Measurements from ENCODE around the gene EHMT1. TPM values are rescaled to one million over a fixed set of nuclear protein-coding genes. Genes with fewer than 3 reads are reported as not detected.

EHMT1 gene
- total RNA-seq, 1 donor from 2014 or later: 64.5 TPM

- Mint-ChIP-seq H3K27me3 (ENCODE audit: low read depth, unreplicated experiment) (no peaks in the 10 kb centered on the region), H3K9me3 (ENCODE audit: unreplicated experiment) (no peaks in the 10 kb centered on the region), H3K27ac (ENCODE audit: unreplicated experiment) (peak overlapping the region; percentile 41), H3K4me3 (ENCODE audit: unreplicated experiment) (peak overlapping the region; percentile 79), H3K4me1 (ENCODE audit: low read depth, unreplicated experiment) (peaks cover 6% of the 10 kb centered on the region), H3K36me3 (ENCODE audit: low read depth, unreplicated experiment) (peaks cover 14% of the 10 kb centered on the region)
- Histone ChIP-seq H3K27me3 (ENCODE audit: insufficient read depth, low read length) (no peaks in the 10 kb centered on the region), H3K36me3 (ENCODE audit: insufficient read depth, low read length) (peaks cover 14% of the 10 kb centered on the region), H3K4me1 (ENCODE audit: insufficient read depth, low read length) (peaks cover 17% of the 10 kb centered on the region), H3K4me3 (ENCODE audit: insufficient read depth, low read depth, low read length) (peak overlapping the region; percentile 87), H3K4me2 (ENCODE audit: low read length) (peak overlapping the region; percentile 90), H3K9ac (ENCODE audit: low read length) (peak overlapping the region; percentile 92), H2AFZ (ENCODE audit: low read depth, low read length) (peak overlapping the region; percentile 83), H3K9me3 (ENCODE audit: insufficient read depth, low read depth, low read length) (no peaks in the 10 kb centered on the region), H3K79me2 (ENCODE audit: insufficient read depth, low read length) (peaks cover 46% of the 10 kb centered on the region), H3K27ac (ENCODE audit: low read depth, low read length) (peak overlapping the region; percentile 56), H4K20me1 (ENCODE audit: insufficient read depth, low read length) (peaks cover 50% of the 10 kb centered on the region)
- no peak for TF ChIP-seq CTCF (IDR thresholded peaks at IDR 0.05; ENCODE audit: insufficient read depth, low read depth, low read length)
- no peak for TF ChIP-seq EZH2 (IDR thresholded peaks at IDR 0.05; ENCODE audit: insufficient read depth, low read length)
- DNase-seq (ENCODE audit: low read depth) (no peak), FAIRE-seq (no peak)
These were observed 39.6 kb upstream of the EHMT1 start for GRCh38 chr9:137579259-137579604.

- TF ChIP-seq EZH2 (IDR thresholded peaks at IDR 0.05; ENCODE audit: insufficient read depth, low read length) (no peak), CTCF (IDR thresholded peaks at IDR 0.05; ENCODE audit: insufficient read depth, low read depth, low read length) (no peak)
- H3K27ac ChIP-seq (ENCODE audit: low read depth, low read length): no peak overlapping the region
These were observed 38.4 kb upstream of the EHMT1 start for GRCh38 chr9:137580209-137580953.

GRCh38 chr9:137580954-137581322, 37.9 kb upstream of the EHMT1 start:
- no peak overlapping the region for H3K4me3 Mint-ChIP-seq (ENCODE audit: unreplicated experiment)
- no peak for TF ChIP-seq CTCF (IDR thresholded peaks at IDR 0.05; ENCODE audit: insufficient read depth, low read depth, low read length)
- TF ChIP-seq EZH2 (IDR thresholded peaks at IDR 0.05; ENCODE audit: insufficient read depth, low read length): no peak
- Histone ChIP-seq H3K9ac (ENCODE audit: low read length) (no peak overlapping the region), H3K4me1 (ENCODE audit: insufficient read depth, low read length) (peaks cover 17% of the 10 kb centered on the region), H4K20me1 (ENCODE audit: insufficient read depth, low read length) (peaks cover 50% of the 10 kb centered on the region), H2AFZ (ENCODE audit: low read depth, low read length) (no peak overlapping the region), H3K27ac (ENCODE audit: low read depth, low read length) (no peak overlapping the region), H3K4me3 (ENCODE audit: insufficient read depth, low read depth, low read length) (no peak overlapping the region), H3K27me3 (ENCODE audit: insufficient read depth, low read length) (no peaks in the 10 kb centered on the region), H3K9me3 (ENCODE audit: insufficient read depth, low read depth, low read length) (no peaks in the 10 kb centered on the region), H3K4me2 (ENCODE audit: low read length) (no peak overlapping the region), H3K79me2 (ENCODE audit: insufficient read depth, low read length) (peaks cover 45% of the 10 kb centered on the region), H3K36me3 (ENCODE audit: insufficient read depth, low read length) (peaks cover 11% of the 10 kb centered on the region)
- peaks cover 4% of the 10 kb centered on the region for H3K36me3 Mint-ChIP-seq (ENCODE audit: low read depth, unreplicated experiment)
- H3K27ac Mint-ChIP-seq (ENCODE audit: unreplicated experiment): no peak overlapping the region
- no peaks in the 10 kb centered on the region for H3K27me3 Mint-ChIP-seq (ENCODE audit: low read depth, unreplicated experiment)
- peaks cover 6% of the 10 kb centered on the region for H3K4me1 Mint-ChIP-seq (ENCODE audit: low read depth, unreplicated experiment)
- DNase-seq (ENCODE audit: low read depth): no peak
- H3K9me3 Mint-ChIP-seq (ENCODE audit: unreplicated experiment): no peaks in the 10 kb centered on the region
- no peak for FAIRE-seq

More at GRCh38 chr9:137580209-137580953, 38.4 kb upstream of the EHMT1 start:
- H2AFZ ChIP-seq (ENCODE audit: low read depth, low read length): no peak overlapping the region
- peaks cover 45% of the 10 kb centered on the region for H3K79me2 ChIP-seq (ENCODE audit: insufficient read depth, low read length)
- no peaks in the 10 kb centered on the region for H3K9me3 ChIP-seq (ENCODE audit: insufficient read depth, low read depth, low read length)
- H3K36me3 ChIP-seq (ENCODE audit: insufficient read depth, low read length): peaks cover 12% of the 10 kb centered on the region
- Mint-ChIP-seq H3K9me3 (ENCODE audit: unreplicated experiment) (no peaks in the 10 kb centered on the region), H3K4me1 (ENCODE audit: low read depth, unreplicated experiment) (peaks cover 6% of the 10 kb centered on the region), H3K4me3 (ENCODE audit: unreplicated experiment) (peak overlapping the region; percentile 20), H3K27ac (ENCODE audit: unreplicated experiment) (peak overlapping the region; percentile 58), H3K27me3 (ENCODE audit: low read depth, unreplicated experiment) (no peaks in the 10 kb centered on the region), H3K36me3 (ENCODE audit: low read depth, unreplicated experiment) (peaks cover 8% of the 10 kb centered on the region)
- H3K9ac ChIP-seq (ENCODE audit: low read length): no peak overlapping the region
- FAIRE-seq (no peak), DNase-seq (ENCODE audit: low read depth) (no peak)
- peaks cover 51% of the 10 kb centered on the region for H4K20me1 ChIP-seq (ENCODE audit: insufficient read depth, low read length)
- H3K4me3 ChIP-seq (ENCODE audit: insufficient read depth, low read depth, low read length): no peak overlapping the region
- no peaks in the 10 kb centered on the region for H3K27me3 ChIP-seq (ENCODE audit: insufficient read depth, low read length)
- no peak overlapping the region for H3K4me2 ChIP-seq (ENCODE audit: low read length)
- peaks cover 17% of the 10 kb centered on the region for H3K4me1 ChIP-seq (ENCODE audit: insufficient read depth, low read length)

Data from astrocyte (in vitro differentiated cells and primary cell).